HepG2 (cell line): ENCODE measurements around the gene MARCO. TPM values are rescaled to one million over a fixed set of nuclear protein-coding genes. Genes with fewer than 3 reads are reported as not detected.

Experiments used
- EED ChIP-seq: sonication (generic); formaldehyde crosslinking; IDR thresholded peaks from 2 replicates; pipeline ENCODE4 v1.5.0; 2020; ENCODE audit warnings: mild to moderate bottlenecking, missing genetic modification reagents
- KDM6A ChIP-seq: IDR thresholded peaks from 2 replicates; pipeline ENCODE4 v1.6.1; 2016; ENCODE audit warnings: low read depth
- KLF16 ChIP-seq, 2 experiments: sonication (generic) in 1 of 2; formaldehyde crosslinking in 1 of 2; IDR thresholded peaks; 2 replicates each; pipeline versions ENCODE4 v1.6.1 to v1.8.0; 2016 to 2023; ENCODE audit warnings: missing genetic modification reagents in 2 of 2, missing compliant biosample characterization in 1 of 2
- RFX1 ChIP-seq: fragments of 450-650 bp; IDR thresholded peaks from 2 replicates; pipeline ENCODE4 v1.6.1; 2017
- ZIK1 ChIP-seq: sonication (generic); formaldehyde crosslinking; IDR thresholded peaks from 2 replicates; pipeline ENCODE4 v1.5.0; 2020; ENCODE audit warnings: mild to moderate bottlenecking, low read depth, missing genetic modification reagents, borderline replicate concordance
- ZNF207 ChIP-seq: fragments of 450-650 bp; IDR thresholded peaks from 2 replicates; pipeline ENCODE4 v1.6.1; 2016; ENCODE audit warnings: antibody characterized with exemption, borderline replicate concordance
- ZNF296 ChIP-seq: sonication (generic); formaldehyde crosslinking; conservative IDR thresholded peaks from 2 replicates; pipeline ENCODE4 v1.5.0; 2020; ENCODE audit warnings: mild to moderate bottlenecking, missing genetic modification reagents
- ZNF331 ChIP-seq: sonication (generic); formaldehyde crosslinking; IDR thresholded peaks from 2 replicates; pipeline ENCODE4 v1.4.0; 2020; ENCODE audit warnings: missing genetic modification reagents
- ZNF550 ChIP-seq: sonication (generic); formaldehyde crosslinking; IDR thresholded peaks from 2 replicates; pipeline ENCODE4 v1.4.0; 2020; ENCODE audit warnings: mild to moderate bottlenecking, missing genetic modification reagents, borderline replicate concordance
- ZNF749 ChIP-seq: sonication (generic); formaldehyde crosslinking; IDR thresholded peaks from 2 replicates; pipeline ENCODE4 v1.8.0; 2022; ENCODE audit warnings: mild to moderate bottlenecking, missing genetic modification reagents, moderate library complexity, borderline replicate concordance
- polyA plus RNA-seq, 8 experiments: library from polyadenylated mRNA; depleted of rRNA in 3 of 8; stranded (reverse) in 7 of 8; unstranded in 1 of 8; fragments of >200 nt; fragmentation: Illumina TruSeq in 4 of 8; extraction: Trizol in 4 of 8; gene quantifications; 2 replicates each; pipeline versions ENCODE4 v1.2.1 to v1.2.3, GENCODE V29; 2011 to 2016; ENCODE audit warnings: low read depth in 4 of 8, missing spikeins in 1 of 8, mixed read lengths in 1 of 8; ENCODE audit not compliant: insufficient read depth in 1 of 8
- total RNA-seq, 5 experiments: library from RNA; depleted of rRNA; stranded (reverse); fragments of >200 nt; fragmentation: Illumina TruSeq; extraction: Trizol; gene quantifications; 2 replicates each; pipeline ENCODE4 v1.2.3, GENCODE V29; 2016; ENCODE audit warnings: low read depth in 1 of 5
- TF ChIP-seq, protein P1 (sequence below): sonication (generic); formaldehyde crosslinking; IDR thresholded peaks from 2 replicates; pipeline ENCODE4 v1.5.1; 2020; ENCODE audit warnings: mild to moderate bottlenecking, moderate library complexity, missing genetic modification reagents
- TF ChIP-seq, protein P2 (sequence below): sonication (generic); formaldehyde crosslinking; IDR thresholded peaks from 2 replicates; pipeline ENCODE4 v1.5.0; 2020; ENCODE audit warnings: mild to moderate bottlenecking, missing genetic modification reagents, borderline replicate concordance

MARCO gene
- total and polyA plus RNA-seq, 2 of the 13 experiments (the other 11 are each of a cell fraction or from before 2014, with no cell fraction given), result not detected

DNA sequence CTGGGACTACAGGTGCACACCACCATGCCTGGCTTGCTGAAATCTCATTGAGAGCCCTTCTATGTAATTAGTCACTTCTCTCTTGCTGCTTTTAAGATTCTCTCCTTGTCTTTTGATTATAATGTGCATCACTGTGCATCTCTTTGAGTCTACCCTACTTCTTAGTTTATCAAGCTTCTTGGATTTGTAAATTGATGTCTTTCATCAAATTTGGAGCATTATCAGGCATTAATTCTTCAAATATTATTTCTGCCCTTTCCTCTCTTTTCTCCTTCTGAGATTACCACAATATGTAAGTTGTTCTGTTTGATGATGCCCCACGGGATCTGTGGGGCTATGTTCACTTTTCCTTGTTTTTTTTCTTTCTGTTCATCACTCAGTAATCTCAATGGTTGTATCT, 9.0 kb upstream of the MARCO start (continued):
- TF ChIP-seq ZNF749 (CRISPR knock-in tag) (no peak), ZNF331 (CRISPR knock-in tag) (no peak), ZNF207 (no peak), ZIK1 (no peak), ZNF550 (CRISPR knock-in tag) (no peak), KLF16 (CRISPR knock-in tag; IDR thresholded peaks at IDR 0.05) (no peak), ZNF296 (CRISPR knock-in tag) (no peak), KDM6A (CRISPR knock-in tag) (no peak), RFX1 (no peak), EED (no peak)
- TF ChIP-seq, protein P1, sequence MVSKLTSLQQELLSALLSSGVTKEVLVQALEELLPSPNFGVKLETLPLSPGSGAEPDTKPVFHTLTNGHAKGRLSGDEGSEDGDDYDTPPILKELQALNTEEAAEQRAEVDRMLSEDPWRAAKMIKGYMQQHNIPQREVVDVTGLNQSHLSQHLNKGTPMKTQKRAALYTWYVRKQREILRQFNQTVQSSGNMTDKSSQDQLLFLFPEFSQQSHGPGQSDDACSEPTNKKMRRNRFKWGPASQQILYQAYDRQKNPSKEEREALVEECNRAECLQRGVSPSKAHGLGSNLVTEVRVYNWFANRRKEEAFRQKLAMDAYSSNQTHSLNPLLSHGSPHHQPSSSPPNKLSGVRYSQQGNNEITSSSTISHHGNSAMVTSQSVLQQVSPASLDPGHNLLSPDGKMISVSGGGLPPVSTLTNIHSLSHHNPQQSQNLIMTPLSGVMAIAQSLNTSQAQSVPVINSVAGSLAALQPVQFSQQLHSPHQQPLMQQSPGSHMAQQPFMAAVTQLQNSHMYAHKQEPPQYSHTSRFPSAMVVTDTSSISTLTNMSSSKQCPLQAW (CRISPR knock-in tag), result no peak
- TF ChIP-seq, protein P2, sequence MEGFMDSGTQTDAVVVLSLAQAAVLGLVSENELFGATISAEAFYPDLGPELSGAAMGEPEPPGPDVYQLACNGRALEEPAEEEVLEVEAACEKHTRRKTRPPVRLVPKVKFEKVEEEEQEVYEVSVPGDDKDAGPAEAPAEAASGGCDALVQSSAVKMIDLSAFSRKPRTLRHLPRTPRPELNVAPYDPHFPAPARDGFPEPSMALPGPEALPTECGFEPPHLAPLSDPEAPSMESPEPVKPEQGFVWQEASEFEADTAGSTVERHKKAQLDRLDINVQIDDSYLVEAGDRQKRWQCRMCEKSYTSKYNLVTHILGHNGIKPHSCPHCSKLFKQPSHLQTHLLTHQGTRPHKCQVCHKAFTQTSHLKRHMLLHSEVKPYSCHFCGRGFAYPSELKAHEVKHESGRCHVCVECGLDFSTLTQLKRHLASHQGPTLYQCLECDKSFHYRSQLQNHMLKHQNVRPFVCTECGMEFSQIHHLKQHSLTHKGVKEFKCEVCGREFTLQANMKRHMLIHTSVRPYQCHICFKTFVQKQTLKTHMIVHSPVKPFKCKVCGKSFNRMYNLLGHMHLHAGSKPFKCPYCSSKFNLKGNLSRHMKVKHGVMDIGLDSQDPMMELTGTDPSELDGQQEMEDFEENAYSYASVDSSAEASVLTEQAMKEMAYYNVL (CRISPR knock-in tag), result no peak
